Stomach (tissue), 9 donors: ENCODE results near the gene CFAP91. TPM values are rescaled to one million over a fixed set of nuclear protein-coding genes. Genes with fewer than 3 reads are reported as not detected.

Experiments
- DNase-seq, 2 donors: peaks; one replicate each; pipeline versions ENCODE4 v3.0.0 to v3.0.0-alpha.2; 2013 to 2019
- H3K27ac ChIP-seq, 5 donors: fragments of 200-600 bp in 4 of 5; sonication (generic) in 4 of 5; one replicate each; pipeline ENCODE4 v1.5.1; 2013 to 2019; ENCODE audit warnings: mild to moderate bottlenecking in 1 of 5, moderate library complexity in 1 of 5
- H3K27me3 ChIP-seq, 3 donors: fragments of 200-600 bp; sonication (generic); one replicate each; pipeline ENCODE4 v1.5.1; 2017 to 2019; ENCODE audit warnings: mixed run types in 1 of 3
- H3K36me3 ChIP-seq, 4 donors: fragments of 200-600 bp; sonication (generic); 1 replicate in 3 of 4; 2 replicates in 1 of 4; pipeline ENCODE4 v1.5.1; 2016 to 2019
- H3K4me1 ChIP-seq, 4 donors: fragments of 200-600 bp; sonication (generic); one replicate each; pipeline ENCODE4 v1.5.1; 2016 to 2019
- H3K4me3 ChIP-seq, 4 donors: fragments of 200-600 bp; sonication (generic) in 3 of 4; one replicate each; pipeline ENCODE4 v1.5.1; 2016 to 2019; ENCODE audit warnings: mild to moderate bottlenecking in 1 of 4
- H3K9me3 ChIP-seq, 4 donors: fragments of 200-600 bp; sonication (generic); one replicate each; pipeline ENCODE4 v1.5.1; 2016 to 2019
- EP300 ChIP-seq: sonication (generic); formaldehyde crosslinking; IDR thresholded peaks from one replicate; pipeline ENCODE4 v1.6.1; 2017; ENCODE audit warnings: antibody characterized with exemption
- POLR2A ChIP-seq, 4 donors: fragments of 450-650 bp; IDR thresholded peaks; one replicate each; pipeline ENCODE4 v1.6.1; 2016; ENCODE audit warnings: antibody characterized with exemption in 4 of 4, control low read depth in 2 of 4, mild to moderate bottlenecking in 1 of 4, moderate library complexity in 1 of 4
- POLR2AphosphoS5 ChIP-seq, 3 donors: sonication (generic); formaldehyde crosslinking; IDR thresholded peaks; one replicate each; pipeline ENCODE4 v1.6.1; 2016; ENCODE audit warnings: antibody characterized with exemption in 3 of 3
- WGBS, 5 donors: extraction: QIAGEN DNeasy Blood & Tissue Kit in 3 of 5; methylation state at CpG; one replicate each; pipeline versions ENCODE4 v1.1.5 to v1.1.7; 2013 to 2018; 5-methylcytosine and 5-hydroxymethylcytosine counted together
- intact Hi-C: fragments of 100-400 bp; cut with DNase I; formaldehyde crosslinking; loops from one replicate; pipeline ENCODE4 v1.15.1; 2023; ENCODE audit warnings: low total_unique reads
- polyA plus RNA-seq, 3 donors: library from polyadenylated mRNA; stranded (reverse); fragments of 200-250 nt; gene quantifications; one replicate each; pipeline ENCODE4 v1.2.3, GENCODE V29; 2013
- total RNA-seq, 5 donors: library from RNA; depleted of rRNA; stranded (reverse); fragments of >200 nt; gene quantifications; one replicate each; pipeline versions ENCODE4 v1.1.0 to v1.2.3, GENCODE V29; 2014 to 2016
- TF ChIP-seq, protein P1 (sequence below), 7 experiments: fragments of 450-650 bp in 4 of 7; fragments of 200-600 bp in 3 of 7; sonication (generic) in 3 of 7; IDR thresholded peaks; one replicate each; pipeline ENCODE4 v1.5.1; 2016 to 2019; ENCODE audit warnings: antibody characterized with exemption in 7 of 7, control low read depth in 2 of 7, mild to moderate bottlenecking in 1 of 7
- donor health status: healthy with polysubstance abuse.
- donor health status: Bipolar disorder and iron deficiency.
- donor health status: healthy.

CFAP91 gene
- total and polyA plus RNA-seq, 8 donors = 1.5 to 46.1 (median 3.6) TPM

DNA sequence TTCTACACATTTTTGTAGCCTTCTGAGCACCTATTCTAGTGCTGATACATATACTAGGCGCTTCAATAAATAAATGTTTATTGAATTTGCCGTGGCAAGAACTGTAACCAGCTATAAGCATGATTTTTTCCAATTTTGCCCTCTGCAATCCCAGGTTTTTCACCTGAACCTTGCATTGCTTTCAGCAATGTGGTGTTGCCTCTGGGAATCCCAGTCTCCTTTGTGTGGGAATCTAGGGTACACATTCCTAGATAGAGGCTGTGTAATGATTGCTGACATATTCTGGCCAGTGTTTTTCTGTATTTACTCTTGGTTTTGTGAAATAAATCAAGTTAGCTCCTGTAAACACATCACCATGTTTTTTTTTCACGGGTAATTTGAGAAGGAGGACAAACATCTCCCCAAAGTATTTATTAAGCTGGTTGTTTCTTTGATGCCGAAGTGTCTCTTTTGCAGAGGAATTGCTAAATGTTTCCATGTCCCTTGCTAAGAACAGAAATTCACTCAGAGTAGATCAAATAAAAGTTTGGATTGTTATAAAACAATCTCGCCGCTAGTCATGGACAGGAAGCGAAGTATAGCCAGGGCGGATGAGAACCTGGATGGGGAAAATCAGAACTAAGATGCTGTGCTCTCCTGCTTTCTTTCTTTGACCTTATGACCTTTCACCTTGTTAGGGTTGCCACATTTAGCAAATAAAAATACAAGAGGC lies 1.2 kb downstream of the CFAP91 start:
- intact Hi-C loops = no loop called here
- TF ChIP-seq EP300 (no peak), POLR2A (IDR thresholded peaks at IDR 0.05) (no peak), POLR2AphosphoS5 (IDR thresholded peaks at IDR 0.05) (no peak)
- TF ChIP-seq, protein P1, sequence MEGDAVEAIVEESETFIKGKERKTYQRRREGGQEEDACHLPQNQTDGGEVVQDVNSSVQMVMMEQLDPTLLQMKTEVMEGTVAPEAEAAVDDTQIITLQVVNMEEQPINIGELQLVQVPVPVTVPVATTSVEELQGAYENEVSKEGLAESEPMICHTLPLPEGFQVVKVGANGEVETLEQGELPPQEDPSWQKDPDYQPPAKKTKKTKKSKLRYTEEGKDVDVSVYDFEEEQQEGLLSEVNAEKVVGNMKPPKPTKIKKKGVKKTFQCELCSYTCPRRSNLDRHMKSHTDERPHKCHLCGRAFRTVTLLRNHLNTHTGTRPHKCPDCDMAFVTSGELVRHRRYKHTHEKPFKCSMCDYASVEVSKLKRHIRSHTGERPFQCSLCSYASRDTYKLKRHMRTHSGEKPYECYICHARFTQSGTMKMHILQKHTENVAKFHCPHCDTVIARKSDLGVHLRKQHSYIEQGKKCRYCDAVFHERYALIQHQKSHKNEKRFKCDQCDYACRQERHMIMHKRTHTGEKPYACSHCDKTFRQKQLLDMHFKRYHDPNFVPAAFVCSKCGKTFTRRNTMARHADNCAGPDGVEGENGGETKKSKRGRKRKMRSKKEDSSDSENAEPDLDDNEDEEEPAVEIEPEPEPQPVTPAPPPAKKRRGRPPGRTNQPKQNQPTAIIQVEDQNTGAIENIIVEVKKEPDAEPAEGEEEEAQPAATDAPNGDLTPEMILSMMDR (IDR thresholded peaks at IDR 0.05) = no peak
- peak overlapping the region in 3 of 5 donors; percentile 30 to 86 (median 60) for H3K27ac ChIP-seq
- DNase-seq = peak in 1 of 2 donors; percentile 15
- H3K27me3 ChIP-seq = no peaks in the 10 kb centered on the region
- no peaks in the 10 kb centered on the region for H3K9me3 ChIP-seq
- 25 to 59% (median 36%) methylated on average over 8 of the region's 8 CpGs for WGBS, 5 donors
- H3K4me3 ChIP-seq = peak overlapping the region; percentile 59 to 76 (median 59)
- peaks cover 0 to 4% (median 0%) of the 10 kb centered on the region in 4 donors for H3K36me3 ChIP-seq
- peaks cover 7 to 37% (median 23%) of the 10 kb centered on the region in 4 donors for H3K4me1 ChIP-seq

DNA sequence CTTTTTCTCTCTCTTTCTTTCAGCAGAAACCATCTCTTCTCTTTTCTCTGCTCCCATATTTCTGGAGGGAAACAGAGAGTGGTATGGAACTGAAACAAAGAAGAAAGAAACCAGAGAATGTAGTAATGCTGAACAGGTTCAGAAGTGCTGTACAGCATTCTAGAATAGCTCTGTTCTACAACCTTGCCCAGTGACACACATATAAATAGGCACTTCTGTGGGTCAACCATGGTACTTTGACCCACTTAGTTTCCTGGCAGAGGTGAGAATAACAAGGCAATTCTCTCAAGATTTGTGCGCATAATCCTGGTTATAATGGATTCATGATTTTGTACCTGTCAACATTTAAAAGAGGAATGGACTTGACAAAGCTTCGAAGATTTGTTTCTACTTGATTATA lies 12.3 kb downstream of the CFAP91 start:
- intact Hi-C loops = no loop called here
- Histone ChIP-seq H3K4me3 (no peak overlapping the region), H3K9me3 (no peaks in the 10 kb centered on the region), H3K4me1 (peaks cover 0 to 8% (median 0%) of the 10 kb centered on the region in 4 donors), H3K27ac (no peak overlapping the region), H3K36me3 (peaks cover 0 to 47% (median 14%) of the 10 kb centered on the region in 4 donors), H3K27me3 (no peaks in the 10 kb centered on the region)
- DNase-seq = no peak
- TF ChIP-seq POLR2AphosphoS5 (IDR thresholded peaks at IDR 0.05) = no peak
- WGBS, 5 donors = 93 to 100% (median 98%) methylated on average over 2 of the region's 2 CpGs

DNA sequence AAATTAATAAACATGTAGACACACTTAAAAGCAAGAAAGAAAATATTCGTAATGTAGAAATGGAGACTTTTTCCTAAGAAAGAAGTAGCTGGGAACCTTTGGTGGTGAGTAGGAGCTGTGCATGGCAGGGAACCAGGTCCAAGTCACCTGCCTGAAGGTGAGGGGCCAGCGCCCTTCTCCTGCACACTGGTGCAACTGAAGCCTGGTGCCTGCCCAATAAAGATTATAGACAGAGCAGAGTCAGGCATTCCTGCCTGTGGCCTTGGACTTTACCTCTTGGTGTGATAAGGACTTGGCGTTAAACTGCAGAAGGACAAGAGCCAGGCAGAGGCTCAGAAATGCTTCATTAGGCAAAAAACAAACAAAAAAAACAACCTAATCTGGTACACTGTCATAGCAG lies 14.2 kb downstream of the CFAP91 start:
- Histone ChIP-seq H3K4me1 (peaks cover 0 to 8% (median 0%) of the 10 kb centered on the region in 4 donors), H3K9me3 (no peaks in the 10 kb centered on the region), H3K36me3 (peaks cover 0 to 38% (median 12%) of the 10 kb centered on the region in 4 donors), H3K27ac (peak overlapping the region in 1 of 5 donors; percentile 41), H3K27me3 (no peaks in the 10 kb centered on the region), H3K4me3 (no peak overlapping the region)
- intact Hi-C loops = no loop called here
- WGBS, 5 donors = 29 to 69% (median 64%) methylated on average over 3 of the region's 3 CpGs
- peak; percentile 32 to 57 for DNase-seq
- TF ChIP-seq POLR2AphosphoS5 (IDR thresholded peaks at IDR 0.05) = peak in 1 of 3 donors; percentile 61
- no peak for TF ChIP-seq POLR2A (IDR thresholded peaks at IDR 0.05)

DNA sequence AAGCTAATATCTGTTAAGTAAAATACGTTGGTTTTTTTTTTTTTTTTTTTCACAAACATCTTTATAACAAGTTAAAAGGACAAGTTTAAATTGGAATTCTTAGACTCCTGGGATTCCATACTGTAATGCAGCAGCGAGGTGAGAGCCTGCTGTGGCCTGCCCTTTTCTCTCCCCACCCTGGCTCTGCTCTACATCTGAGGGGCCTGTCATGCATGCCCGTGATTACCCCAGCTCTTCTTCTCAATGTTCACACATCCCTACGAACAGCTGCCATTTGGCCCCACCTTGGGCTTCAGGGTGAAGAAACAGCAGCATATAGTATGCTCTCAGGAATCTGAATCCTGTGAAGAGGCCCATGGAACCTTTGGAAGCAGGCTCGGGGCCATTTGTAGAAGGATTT lies 14.7 kb downstream of the CFAP91 start:
- no peak for DNase-seq
- H3K36me3 ChIP-seq = peaks cover 0 to 36% (median 12%) of the 10 kb centered on the region in 4 donors
- intact Hi-C loops = no loop called here
- TF ChIP-seq EP300 (no peak), POLR2A (IDR thresholded peaks at IDR 0.05) (no peak)
- TF ChIP-seq, protein P1 (IDR thresholded peaks at IDR 0.05) = no peak
- peaks cover 0 to 8% (median 0%) of the 10 kb centered on the region in 4 donors for H3K4me1 ChIP-seq
- H3K27me3 ChIP-seq = no peaks in the 10 kb centered on the region
- H3K4me3 ChIP-seq = no peak overlapping the region
- H3K9me3 ChIP-seq = no peaks in the 10 kb centered on the region
- 70 to 82% (median 74%) methylated on average over 5 of the region's 5 CpGs for WGBS, 5 donors
- H3K27ac ChIP-seq = no peak overlapping the region

DNA sequence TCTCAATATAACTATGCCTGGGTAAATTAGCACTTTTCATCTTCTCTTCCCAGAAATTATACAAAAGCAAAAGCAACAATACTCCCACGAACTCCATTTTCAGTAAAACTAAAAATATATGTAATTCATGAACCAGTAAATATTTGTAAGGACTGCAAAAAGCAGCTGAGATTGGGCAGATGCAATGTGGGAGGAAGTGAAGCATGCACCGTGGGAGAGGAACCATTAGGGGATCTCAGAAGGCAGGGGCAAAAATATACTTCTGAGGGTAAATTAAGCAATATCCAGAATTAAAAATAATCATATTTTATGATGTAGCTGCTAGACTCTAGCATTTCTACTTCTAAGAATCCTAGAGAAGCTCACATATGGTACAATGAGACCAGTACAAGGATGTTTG lies 20.2 kb downstream of the CFAP91 start:
- H3K27me3 ChIP-seq = no peaks in the 10 kb centered on the region
- no peak overlapping the region for H3K27ac ChIP-seq
- 42 to 68% (median 57%) methylated on average over 2 of the region's 2 CpGs for WGBS, 5 donors
- no peaks in the 10 kb centered on the region for H3K9me3 ChIP-seq
- TF ChIP-seq POLR2AphosphoS5 (IDR thresholded peaks at IDR 0.05) (no peak), POLR2A (IDR thresholded peaks at IDR 0.05) (no peak), EP300 (no peak)
- TF ChIP-seq, protein P1 (IDR thresholded peaks at IDR 0.05) = no peak
- no peaks in the 10 kb centered on the region for H3K4me1 ChIP-seq
- H3K4me3 ChIP-seq = no peak overlapping the region
- intact Hi-C loops = no loop called here
- H3K36me3 ChIP-seq = peaks cover 0 to 34% (median 6%) of the 10 kb centered on the region in 4 donors
- no peak for DNase-seq
